ENCODE data around the gene DTNBP1. TPM values are rescaled to one million over a fixed set of nuclear protein-coding genes. Genes with fewer than 3 reads are reported as not detected.

The DTNBP1 gene
- total and polyA plus RNA-seq, 2 of the 13 experiments (the other 11 are each of a cell fraction or from before 2014, with no cell fraction given) = 6.6 to 19.1 TPM

DNA sequence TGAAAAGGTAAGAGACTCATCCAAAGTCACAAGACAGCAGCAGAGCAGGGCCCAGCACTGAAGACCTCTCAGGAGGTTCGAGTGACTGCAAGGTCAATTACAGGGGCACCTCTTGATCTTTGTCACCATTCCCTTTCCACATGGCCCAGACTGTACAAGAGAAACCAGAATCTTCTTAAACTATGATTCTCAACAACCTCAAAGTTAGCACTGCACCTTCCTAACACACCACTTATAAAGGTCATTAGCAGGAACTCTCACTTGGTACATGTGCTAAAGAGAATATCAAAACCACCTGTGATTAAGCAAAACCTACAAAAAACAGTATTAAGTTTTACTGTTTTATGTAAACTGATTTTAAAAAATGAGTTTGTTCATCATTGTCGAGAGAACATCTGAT lies 70.2 kb downstream of the DTNBP1 start:
- no peak for TF ChIP-seq ZNF33A (CRISPR knock-in tag; IDR thresholded peaks at IDR 0.05; ENCODE audit: borderline replicate concordance)
- TF ChIP-seq, protein P1, sequence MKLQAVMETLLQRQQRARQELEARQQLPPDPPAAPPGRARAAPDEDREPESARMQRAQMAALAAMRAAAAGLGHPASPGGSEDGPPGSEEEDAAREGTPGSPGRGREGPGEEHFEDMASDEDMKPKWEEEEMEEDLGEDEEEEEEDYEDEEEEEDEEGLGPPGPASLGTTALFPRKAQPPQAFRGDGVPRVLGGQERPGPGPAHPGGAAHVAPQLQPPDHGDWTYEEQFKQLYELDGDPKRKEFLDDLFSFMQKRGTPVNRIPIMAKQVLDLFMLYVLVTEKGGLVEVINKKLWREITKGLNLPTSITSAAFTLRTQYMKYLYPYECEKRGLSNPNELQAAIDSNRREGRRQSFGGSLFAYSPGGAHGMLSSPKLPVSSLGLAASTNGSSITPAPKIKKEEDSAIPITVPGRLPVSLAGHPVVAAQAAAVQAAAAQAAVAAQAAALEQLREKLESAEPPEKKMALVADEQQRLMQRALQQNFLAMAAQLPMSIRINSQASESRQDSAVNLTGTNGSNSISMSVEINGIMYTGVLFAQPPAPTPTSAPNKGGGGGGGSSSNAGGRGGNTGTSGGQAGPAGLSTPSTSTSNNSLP (IDR thresholded peaks at IDR 0.05; ENCODE audit: low read depth, low read length) = no peak
- TF ChIP-seq ZC3H4 (CRISPR knock-in tag; IDR thresholded peaks at IDR 0.05; ENCODE audit: borderline replicate concordance) = no peak
- no peak for TF ChIP-seq ZFX (CRISPR knock-in tag; IDR thresholded peaks at IDR 0.05; ENCODE audit: low read depth)
- TF ChIP-seq, protein P2, sequence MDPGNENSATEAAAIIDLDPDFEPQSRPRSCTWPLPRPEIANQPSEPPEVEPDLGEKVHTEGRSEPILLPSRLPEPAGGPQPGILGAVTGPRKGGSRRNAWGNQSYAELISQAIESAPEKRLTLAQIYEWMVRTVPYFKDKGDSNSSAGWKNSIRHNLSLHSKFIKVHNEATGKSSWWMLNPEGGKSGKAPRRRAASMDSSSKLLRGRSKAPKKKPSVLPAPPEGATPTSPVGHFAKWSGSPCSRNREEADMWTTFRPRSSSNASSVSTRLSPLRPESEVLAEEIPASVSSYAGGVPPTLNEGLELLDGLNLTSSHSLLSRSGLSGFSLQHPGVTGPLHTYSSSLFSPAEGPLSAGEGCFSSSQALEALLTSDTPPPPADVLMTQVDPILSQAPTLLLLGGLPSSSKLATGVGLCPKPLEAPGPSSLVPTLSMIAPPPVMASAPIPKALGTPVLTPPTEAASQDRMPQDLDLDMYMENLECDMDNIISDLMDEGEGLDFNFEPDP (CRISPR knock-in tag; conservative IDR thresholded peaks at IDR 0.05) = no peak
- no peak for TF ChIP-seq NFATC3 (CRISPR knock-in tag; IDR thresholded peaks at IDR 0.05)
- TF ChIP-seq, protein P3, sequence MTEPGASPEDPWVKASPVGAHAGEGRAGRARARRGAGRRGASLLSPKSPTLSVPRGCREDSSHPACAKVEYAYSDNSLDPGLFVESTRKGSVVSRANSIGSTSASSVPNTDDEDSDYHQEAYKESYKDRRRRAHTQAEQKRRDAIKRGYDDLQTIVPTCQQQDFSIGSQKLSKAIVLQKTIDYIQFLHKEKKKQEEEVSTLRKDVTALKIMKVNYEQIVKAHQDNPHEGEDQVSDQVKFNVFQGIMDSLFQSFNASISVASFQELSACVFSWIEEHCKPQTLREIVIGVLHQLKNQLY (CRISPR knock-in tag; IDR thresholded peaks at IDR 0.05) = no peak
- TF ChIP-seq SIX1 (CRISPR knock-in tag; IDR thresholded peaks at IDR 0.05; ENCODE audit: borderline replicate concordance) = no peak
- TF ChIP-seq NR2F6 (IDR thresholded peaks at IDR 0.05) = no peak
- no peak for TF ChIP-seq NR2F6 (CRISPR knock-in tag; IDR thresholded peaks at IDR 0.05)
- no peak for TF ChIP-seq ZMYM3 (CRISPR knock-in tag; IDR thresholded peaks at IDR 0.05)
- no peak for TF ChIP-seq PPARG (CRISPR knock-in tag; conservative IDR thresholded peaks at IDR 0.05)
- no peak for TF ChIP-seq ZNF558 (CRISPR knock-in tag; IDR thresholded peaks at IDR 0.05; ENCODE audit: borderline replicate concordance)
- no peak for TF ChIP-seq ZNF713 (CRISPR knock-in tag; IDR thresholded peaks at IDR 0.05)
- Histone ChIP-seq H3K27ac (ENCODE audit: extremely low read length, insufficient read depth, low read length) (no peak overlapping the region), H4K20me1 (ENCODE audit: insufficient read depth, low read length) (no peaks in the 10 kb centered on the region), H3K9me3 (ENCODE audit: low read length) (no peaks in the 10 kb centered on the region), H3K36me3 (replicated peaks in 1 of 2; ENCODE audit: control insufficient read depth in 1 of 2, insufficient read depth in 2 of 2, low read length in 2 of 2) (no peaks in the 10 kb centered on the region), H3K9ac (ENCODE audit: insufficient read depth, low read depth, low read length) (no peak overlapping the region), H3K27me3 (ENCODE audit: control insufficient read depth in 1 of 2, insufficient read depth in 2 of 2, low read length in 2 of 2) (no peaks in the 10 kb centered on the region; a peak in 1 of 5 replicates), H3K4me2 (ENCODE audit: low read depth, low read length) (no peak overlapping the region), H3K4me1 (ENCODE audit: insufficient read depth, low read length) (peaks cover 12% of the 10 kb centered on the region), H2AFZ (ENCODE audit: low read length) (no peak overlapping the region), H3K79me2 (ENCODE audit: insufficient read depth, low read length) (no peaks in the 10 kb centered on the region), H3K4me3 (replicated peaks in 1 of 3; ENCODE audit: insufficient read depth in 1 of 3, low read depth in 2 of 3, low read length in 3 of 3) (no peak overlapping the region)
- DNase-seq (ENCODE audit: low spot score) = no peak
- 81% methylated on average over 2 of the region's 2 CpGs for WGBS (ENCODE audit: low lambda C conversion rate)
- BruUV-seq (replicated peaks) = no TSS peak
- no peak for FAIRE-seq
- ChIA-PET POLR2A (no interaction called here), CTCF (ENCODE audit: low intra/inter-chr PET ratio, low total read pairs) (no interaction called here)
- in situ Hi-C loops (cut with HindIII; ENCODE audit: extremely low pct_ligation_motif_present, low pct_unique_long_range_greater_than_20kb) (no loop called here), intact Hi-C loops (cut with micrococcal nuclease; ENCODE audit: unreplicated experiment) (no loop called here)
- no peak for ATAC-seq

Data from HepG2 (cell line).